Ovary (tissue), 9 donors: ENCODE results near the gene IMMT. TPM values are rescaled to one million over a fixed set of nuclear protein-coding genes. Genes with fewer than 3 reads are reported as not detected.
A peak's percentile ranks its signal among the peaks of the same experiment; 100 is the strongest.
"Not testable (repeated sequence)": the region's sequence is repeated elsewhere in the genome, so short reads cannot be mapped to it uniquely, and the experiment has no call there.

Source experiments
- DNase-seq, 5 donors: peaks; one replicate each; pipeline ENCODE4 v3.0.0-alpha.2; 2019 to 2020
- H3K27ac ChIP-seq, 2 donors: fragments of 200-600 bp; one replicate each; pipeline versions ENCODE4 v1.5.1 to v1.8.0; 2019 to 2022
- H3K27me3 ChIP-seq: fragments of 200-600 bp; one replicate; pipeline ENCODE4 v1.8.0; 2022
- H3K36me3 ChIP-seq: fragments of 200-600 bp; sonication (generic); one replicate; pipeline ENCODE4 v1.5.1; 2019
- H3K4me1 ChIP-seq: one replicate; pipeline ENCODE4 v1.8.1; 2013; ENCODE audit warnings: mild to moderate bottlenecking, moderate library complexity; ENCODE audit not compliant: insufficient read depth
- H3K4me3 ChIP-seq: fragments of 200-600 bp; sonication (generic); one replicate; pipeline ENCODE4 v1.5.1; 2017
- H3K9me3 ChIP-seq, 2 donors: fragments of 200-600 bp in 1 of 2; sonication (generic) in 1 of 2; one replicate each; pipeline versions ENCODE4 v1.5.1 to v1.8.1; 2013 to 2019; ENCODE audit warnings: mild to moderate bottlenecking in 1 of 2, moderate library complexity in 1 of 2
- EP300 ChIP-seq: sonication (generic); formaldehyde crosslinking; IDR thresholded peaks from one replicate; pipeline ENCODE4 v1.6.1; 2017; ENCODE audit warnings: antibody characterized with exemption
- POLR2A ChIP-seq: fragments of 450-650 bp; IDR thresholded peaks from one replicate; pipeline ENCODE4 v1.6.1; 2017; ENCODE audit warnings: antibody characterized with exemption, mild to moderate bottlenecking, moderate library complexity
- WGBS, 3 donors: extraction: QIAGEN DNeasy Blood & Tissue Kit in 1 of 3; methylation state at CpG; one replicate each; pipeline versions ENCODE4 v1.1.5 to v1.1.7; 2013 to 2017; 5-methylcytosine and 5-hydroxymethylcytosine counted together
- intact Hi-C, 4 donors: fragments of 100-400 bp; cut with DNase I; formaldehyde crosslinking; loops; one replicate each; pipeline versions ENCODE4 v1.11.0 to v1.15.1; 2022 to 2023
- polyA plus RNA-seq, 2 donors: library from polyadenylated mRNA; stranded (reverse); fragments of 200-250 nt in 1 of 2; fragments of 350-450 nt in 1 of 2; fragmentation: Illumina TruSeq in 1 of 2; extraction: RNeasy Lipid Tissue Mini Kit (QIAGEN cat#74804) in 1 of 2; gene quantifications; one replicate each; pipeline ENCODE4 v1.2.3, GENCODE V29; 2013 to 2014
- total RNA-seq, 7 donors: library from RNA; depleted of rRNA in 2 of 7; stranded (reverse); fragments of >200 nt in 2 of 7; fragmentation: NEBNext Ultra II Directional in 3 of 7; extraction: Animal tissue kit (Norgen Biotek cat#: 25700) in 3 of 7; gene quantifications; one replicate each; pipeline versions ENCODE4 v1.1.0 to v1.2.4, GENCODE V29; 2016 to 2023
- TF ChIP-seq, protein P1 (sequence below), 3 donors: fragments of 450-650 bp in 2 of 3; fragments of 200-600 bp in 1 of 3; IDR thresholded peaks; one replicate each; pipeline versions ENCODE4 v1.5.1 to v1.8.0; 2016 to 2022; ENCODE audit warnings: antibody characterized with exemption in 3 of 3, mild to moderate bottlenecking in 1 of 3
- donor health status: DM: no; HTN: no; CAD: no; lungs with moderate emphysema.
- donor health status: DM: no; HTN: no; CAD: no.
- donor health status: Bipolar disorder and iron deficiency.
- donor health status: DM: yes; HTN: yes; CAD: no.
- donor health status: DM: no; HTN: no; CAD: no.
- donor health status: DM: yes; HTN: yes; CAD: no.

IMMT gene
- total and polyA plus RNA-seq, 9 donors = 22.8 to 99.4 (median 48.4) TPM

DNA sequence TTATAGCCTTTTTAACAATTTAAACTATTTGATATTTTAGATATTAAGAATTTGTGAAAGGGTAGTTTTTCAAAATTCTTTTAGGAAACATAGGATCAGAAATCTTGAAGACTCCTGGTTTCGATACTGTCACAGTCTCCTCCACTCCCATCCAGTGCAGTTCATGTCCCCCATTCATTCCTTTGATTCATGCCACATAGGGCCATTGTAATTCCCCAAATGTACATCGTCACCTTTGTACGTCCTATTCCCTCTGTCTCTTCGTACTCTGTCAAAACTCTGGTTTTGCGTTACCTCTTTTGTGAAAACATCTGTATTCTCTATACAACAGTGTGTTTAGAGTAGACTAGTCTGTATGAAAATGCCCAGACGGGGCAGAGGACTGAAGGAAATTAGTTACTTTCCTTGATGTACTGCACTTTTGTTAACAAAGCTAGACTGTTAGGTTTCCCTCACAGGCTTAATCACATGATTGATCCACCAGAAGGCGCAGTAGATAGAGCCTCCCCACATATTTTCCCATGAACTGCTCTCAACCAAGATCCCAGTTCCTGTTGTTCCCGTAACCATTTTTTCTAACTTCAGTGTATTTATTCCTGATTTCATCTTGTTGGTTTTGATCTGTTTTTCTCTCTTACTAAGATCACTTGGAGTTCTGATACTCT is 6.5 kb upstream of the IMMT start:
- H3K27ac ChIP-seq = no peak overlapping the region
- 68 to 79% (median 73%) methylated on average over 8 of the region's 8 CpGs for WGBS, 3 donors
- H3K27me3 ChIP-seq = no peaks in the 10 kb centered on the region
- no peak for DNase-seq
- no peak overlapping the region for H3K4me3 ChIP-seq
- H3K36me3 ChIP-seq = no peaks in the 10 kb centered on the region
- H3K9me3 ChIP-seq = no peaks in the 10 kb centered on the region
- no peaks in the 10 kb centered on the region for H3K4me1 ChIP-seq
- intact Hi-C loops = loop anchor here in 1 of 4 donors (5.0 kb wide), 1 partner anchor 230 kb away; no protein-coding TSS in a partner anchor
- TF ChIP-seq POLR2A (no peak), EP300 (no peak)
- TF ChIP-seq, protein P1, sequence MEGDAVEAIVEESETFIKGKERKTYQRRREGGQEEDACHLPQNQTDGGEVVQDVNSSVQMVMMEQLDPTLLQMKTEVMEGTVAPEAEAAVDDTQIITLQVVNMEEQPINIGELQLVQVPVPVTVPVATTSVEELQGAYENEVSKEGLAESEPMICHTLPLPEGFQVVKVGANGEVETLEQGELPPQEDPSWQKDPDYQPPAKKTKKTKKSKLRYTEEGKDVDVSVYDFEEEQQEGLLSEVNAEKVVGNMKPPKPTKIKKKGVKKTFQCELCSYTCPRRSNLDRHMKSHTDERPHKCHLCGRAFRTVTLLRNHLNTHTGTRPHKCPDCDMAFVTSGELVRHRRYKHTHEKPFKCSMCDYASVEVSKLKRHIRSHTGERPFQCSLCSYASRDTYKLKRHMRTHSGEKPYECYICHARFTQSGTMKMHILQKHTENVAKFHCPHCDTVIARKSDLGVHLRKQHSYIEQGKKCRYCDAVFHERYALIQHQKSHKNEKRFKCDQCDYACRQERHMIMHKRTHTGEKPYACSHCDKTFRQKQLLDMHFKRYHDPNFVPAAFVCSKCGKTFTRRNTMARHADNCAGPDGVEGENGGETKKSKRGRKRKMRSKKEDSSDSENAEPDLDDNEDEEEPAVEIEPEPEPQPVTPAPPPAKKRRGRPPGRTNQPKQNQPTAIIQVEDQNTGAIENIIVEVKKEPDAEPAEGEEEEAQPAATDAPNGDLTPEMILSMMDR (IDR thresholded peaks at IDR 0.05) = no peak

DNA sequence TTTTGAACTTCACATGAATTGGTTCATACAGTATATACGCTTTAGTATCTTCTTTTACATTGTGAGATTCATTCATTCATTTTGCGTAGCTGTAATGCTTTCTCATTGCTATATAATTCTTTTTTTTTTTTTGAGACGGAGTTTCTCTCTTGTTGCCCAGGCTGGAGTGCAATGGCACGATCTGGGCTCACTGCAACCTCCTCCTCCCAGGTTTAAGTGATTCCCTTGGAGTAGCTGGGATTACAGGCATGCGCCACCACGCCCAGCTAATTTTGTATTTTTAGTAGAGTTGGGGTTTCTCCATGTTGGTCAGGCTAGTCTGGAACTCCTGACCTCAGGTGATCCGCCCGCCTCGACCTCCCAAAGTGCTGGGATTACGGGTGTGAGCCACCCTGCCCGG is 5.3 kb upstream of the IMMT start:
- not testable (repeated sequence) for H3K4me1 ChIP-seq, DNase-seq, H3K4me3 ChIP-seq, H3K36me3 ChIP-seq, H3K27me3 ChIP-seq, H3K27ac ChIP-seq, H3K9me3 ChIP-seq
- intact Hi-C loops = loop anchor here in 1 of 4 donors (5.0 kb wide), 1 partner anchor 232 kb away; no protein-coding TSS in a partner anchor
- WGBS, 3 donors = 82 to 92% (median 87%) methylated on average over 11 of the region's 11 CpGs

DNA sequence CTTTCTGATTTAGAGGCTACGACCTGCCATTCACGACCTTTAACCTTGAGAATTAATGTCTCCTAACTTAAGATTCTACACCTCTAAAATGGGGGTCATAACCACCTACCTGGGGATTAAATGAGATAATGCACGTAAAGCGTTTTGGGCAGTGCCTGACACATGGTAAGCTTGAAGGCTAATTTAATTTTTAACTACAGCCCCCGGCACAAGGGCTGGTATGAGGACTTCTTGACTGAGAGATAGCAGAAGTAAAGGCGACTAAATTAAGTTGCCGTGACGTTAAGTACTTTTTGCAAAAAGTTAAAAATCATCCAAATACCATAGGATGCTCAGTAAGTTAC is 4.5 kb upstream of the IMMT start:
- Histone ChIP-seq H3K27ac (no peak overlapping the region), H3K9me3 (no peaks in the 10 kb centered on the region), H3K27me3 (no peaks in the 10 kb centered on the region), H3K4me3 (peak overlapping the region; percentile 76), H3K4me1 (peaks cover 3% of the 10 kb centered on the region), H3K36me3 (no peaks in the 10 kb centered on the region)
- 1 to 4% (median 2%) methylated on average over 8 of the region's 8 CpGs for WGBS, 3 donors
- TF ChIP-seq, protein P1 (IDR thresholded peaks at IDR 0.05) = no peak
- no peak for TF ChIP-seq EP300
- no peak for TF ChIP-seq POLR2A
- DNase-seq = no peak
- intact Hi-C loops = loop anchor here in 2 of 4 donors (5.0 kb wide), 2 partner anchors 232 to 242 kb away; partner anchors contain the start of gene KDM3A (in 1 of the 2)

DNA sequence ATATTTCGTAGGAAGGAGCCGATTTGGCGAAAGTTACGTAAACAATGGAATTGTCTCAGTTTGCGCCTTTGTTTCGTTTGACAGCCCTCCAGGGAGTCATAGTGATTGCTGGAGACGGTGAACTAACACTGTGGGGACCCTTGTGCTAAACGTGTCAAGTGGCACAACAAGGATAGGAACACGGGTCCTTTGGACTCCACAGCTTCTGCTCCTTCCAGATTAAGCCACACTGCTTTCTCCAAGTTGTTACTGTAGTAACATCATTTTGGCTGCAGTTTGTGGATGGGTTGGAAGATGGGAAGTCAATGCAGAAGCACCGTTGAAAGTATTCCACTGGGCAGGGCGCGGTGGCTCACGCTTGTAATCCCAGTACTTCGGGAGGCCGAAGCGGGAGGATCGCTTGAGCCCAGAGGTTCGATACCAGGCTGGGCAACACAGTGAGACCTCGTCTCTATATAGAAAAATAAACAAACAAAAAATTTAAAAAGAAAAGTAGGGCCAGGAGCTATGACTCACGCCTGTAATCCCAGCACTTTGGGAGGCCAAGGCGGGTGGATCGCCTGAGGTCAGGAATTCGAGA is 636 bp upstream of the IMMT start:
- Histone ChIP-seq H3K36me3 (no peaks in the 10 kb centered on the region), H3K4me1 (peaks cover 11% of the 10 kb centered on the region), H3K9me3 (no peaks in the 10 kb centered on the region), H3K27ac (peak overlapping the region in 1 of 2 donors; percentile 98), H3K27me3 (no peaks in the 10 kb centered on the region), H3K4me3 (peak overlapping the region; percentile 99)
- DNase-seq = peak in 3 of 5 donors; percentile 43 to 52 (median 50)
- intact Hi-C loops = loop anchor here in 1 of 4 donors (5.0 kb wide), 1 partner anchor 246 kb away; the partner anchor contains the start of gene KDM3A
- WGBS, 3 donors = 38 to 47% (median 47%) methylated on average over 23 of the region's 23 CpGs
- TF ChIP-seq, protein P1 (IDR thresholded peaks at IDR 0.05) = no peak
- no peak for TF ChIP-seq EP300
- no peak for TF ChIP-seq POLR2A

DNA sequence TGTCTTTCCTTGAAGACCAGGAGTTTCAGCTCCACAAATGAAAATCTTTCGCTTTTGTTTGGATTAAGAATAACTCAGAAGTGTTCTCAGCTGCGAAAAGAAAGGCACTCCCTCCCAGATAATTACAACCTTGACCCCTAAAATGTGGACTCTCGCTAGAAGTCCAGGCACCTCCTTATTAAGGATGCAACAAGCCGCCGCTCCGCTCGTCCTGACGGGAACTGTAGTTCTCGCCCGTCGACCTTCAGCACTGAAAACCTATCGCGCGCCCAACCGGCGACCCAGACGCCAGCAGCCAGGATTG is 559 bp downstream of the IMMT start:
- H3K27ac ChIP-seq = peak overlapping the region in 1 of 2 donors; percentile 98
- H3K36me3 ChIP-seq = no peaks in the 10 kb centered on the region
- H3K9me3 ChIP-seq = no peaks in the 10 kb centered on the region
- intact Hi-C loops = loop anchor here in 1 of 4 donors (5.0 kb wide), 1 partner anchor 248 kb away; the partner anchor contains the start of gene KDM3A
- TF ChIP-seq POLR2A (no peak), EP300 (no peak)
- TF ChIP-seq, protein P1 (IDR thresholded peaks at IDR 0.05) = no peak
- no peaks in the 10 kb centered on the region for H3K27me3 ChIP-seq
- 0% methylated on average over 17 of the region's 17 CpGs for WGBS, 3 donors
- H3K4me3 ChIP-seq = peak overlapping the region; percentile 99
- peaks cover 11% of the 10 kb centered on the region for H3K4me1 ChIP-seq
- peak in 2 of 5 donors; percentile 93 to 96 for DNase-seq
